ENCODE measurements around the gene FOLR2. TPM values are rescaled to one million over a fixed set of nuclear protein-coding genes. Genes with fewer than 3 reads are reported as not detected.

Gene FOLR2
- total RNA-seq, 4 donors from 2014 or later = 6.4 to 16.1 (median 8.6) TPM; not detected in 1

DNA sequence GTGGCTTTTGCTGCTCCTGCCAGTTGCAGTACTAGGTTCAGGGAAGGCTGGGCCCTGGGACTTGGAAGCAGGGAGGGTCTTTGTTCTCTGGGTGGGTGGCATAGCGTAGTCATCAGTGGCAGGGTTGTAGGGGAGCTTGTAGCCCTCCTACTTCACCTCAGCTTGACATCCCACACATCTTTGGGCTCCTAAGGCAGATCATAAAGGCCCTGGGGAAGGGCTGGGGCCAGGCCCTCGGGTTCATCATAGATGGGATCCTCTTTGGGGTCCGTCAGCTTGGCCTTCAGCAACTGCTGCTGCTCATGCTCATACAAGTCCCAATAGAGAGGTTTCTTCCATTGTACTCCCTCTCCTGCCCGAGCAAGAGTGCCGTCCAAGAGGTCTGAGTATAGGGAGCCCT is 33.4 kb downstream of the FOLR2 start:
- Histone ChIP-seq H3K4me1 (no peaks in the 10 kb centered on the region), H3K4me3 (no peak overlapping the region), H3K27ac (no peak overlapping the region), H3K27me3 (peaks cover 49% of the 10 kb centered on the region), H3K36me3 (no peaks in the 10 kb centered on the region), H3K9me3 (no peaks in the 10 kb centered on the region)
- in situ Hi-C loops (cut with MboI; ENCODE audit: low pct_ligation_motif_present in 1 of 4, low pct_unique_long_range_greater_than_20kb in 1 of 4, low sequenced_read_pairs in 3 of 4) (no loop called here), intact Hi-C loops (cut with DNase I; ENCODE audit: low total_unique reads) (no loop called here)
- WGBS, 2 donors (ENCODE audit: low coverage in 1 of 2) = 81% methylated on average over 5 of the region's 5 CpGs; no CpG with 5 or more reads in 1 of the 2 donors
- TF ChIP-seq CTCF (IDR thresholded peaks at IDR 0.05) = no peak
- TF ChIP-seq EP300 (IDR thresholded peaks at IDR 0.05; ENCODE audit: low read depth) = no peak
- TF ChIP-seq POLR2A (IDR thresholded peaks at IDR 0.05) = no peak
- TF ChIP-seq POLR2AphosphoS5 (IDR thresholded peaks at IDR 0.05) = no peak
- DNase-seq = no peak

DNA sequence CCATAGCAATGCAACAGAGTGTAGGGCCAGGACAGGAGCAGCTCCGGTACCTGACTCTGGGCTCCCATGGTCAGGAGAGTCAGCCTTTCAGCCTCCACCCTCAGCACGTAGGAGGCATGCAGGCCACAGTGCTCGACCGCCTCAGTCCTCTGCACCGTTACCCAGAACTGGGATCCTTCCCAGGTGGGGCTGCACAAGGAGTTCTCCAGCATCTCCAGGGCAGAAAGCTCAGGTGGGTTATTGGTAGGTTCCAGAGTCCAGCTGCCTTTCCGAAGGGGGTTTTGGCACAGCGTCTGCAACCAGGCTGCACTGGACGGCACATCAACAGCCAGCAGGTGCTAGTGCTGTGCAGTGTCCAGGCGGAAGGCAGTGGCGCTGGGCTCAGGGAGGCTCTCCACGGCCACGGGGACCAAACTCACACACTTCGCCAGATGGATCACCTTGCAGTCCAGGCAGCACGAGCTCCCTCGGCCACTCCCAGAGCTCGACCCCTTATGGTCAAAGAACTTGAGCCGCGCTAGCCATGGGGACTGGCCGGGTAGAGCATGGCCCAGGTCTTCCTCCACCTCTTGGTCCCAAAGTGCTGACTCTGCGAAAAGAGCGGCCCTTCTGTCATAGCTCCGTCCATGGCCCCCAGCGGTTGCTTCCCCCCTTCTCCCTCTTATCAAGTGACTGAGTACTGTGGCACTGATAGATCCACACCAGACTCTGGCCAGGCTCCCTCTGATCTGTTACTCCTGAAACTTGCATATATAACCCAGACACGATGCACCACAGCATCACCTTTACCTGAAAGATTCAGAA is 34.3 kb downstream of the FOLR2 start:
- intact Hi-C loops (cut with DNase I; ENCODE audit: low total_unique reads) = no loop called here
- H3K36me3 ChIP-seq = no peaks in the 10 kb centered on the region

GRCh38 chr11:72251614-72252013 is 35.0 kb downstream of the FOLR2 start:
- WGBS, 2 donors (ENCODE audit: low coverage in 1 of 2) = 79 to 86% methylated on average over 3 to 5 of the region's 5 CpGs
- in situ Hi-C loops (cut with MboI; ENCODE audit: low pct_ligation_motif_present in 1 of 4, low pct_unique_long_range_greater_than_20kb in 1 of 4, low sequenced_read_pairs in 3 of 4) (no loop called here), intact Hi-C loops (cut with DNase I; ENCODE audit: low total_unique reads) (no loop called here)
- Histone ChIP-seq H3K4me3 (no peak overlapping the region), H3K27ac (no peak overlapping the region), H3K4me1 (no peaks in the 10 kb centered on the region), H3K27me3 (peaks cover 33% of the 10 kb centered on the region), H3K9me3 (no peaks in the 10 kb centered on the region), H3K36me3 (no peaks in the 10 kb centered on the region)
- TF ChIP-seq POLR2AphosphoS5 (IDR thresholded peaks at IDR 0.05) (no peak), CTCF (IDR thresholded peaks at IDR 0.05) (no peak), EP300 (IDR thresholded peaks at IDR 0.05; ENCODE audit: low read depth) (no peak), POLR2A (IDR thresholded peaks at IDR 0.05) (no peak)
- DNase-seq = no peak

More for the DNA sequence above, 34.3 kb downstream of the FOLR2 start:
- DNase-seq = no peak
- Histone ChIP-seq H3K27me3 (peaks cover 40% of the 10 kb centered on the region), H3K4me3 (no peak overlapping the region), H3K9me3 (no peaks in the 10 kb centered on the region), H3K4me1 (no peaks in the 10 kb centered on the region), H3K27ac (no peak overlapping the region)
- in situ Hi-C loops (cut with MboI; ENCODE audit: low pct_ligation_motif_present in 1 of 4, low pct_unique_long_range_greater_than_20kb in 1 of 4, low sequenced_read_pairs in 3 of 4) = no loop called here
- 84% methylated on average over 19 of the region's 24 CpGs; no CpG with 5 or more reads in 1 of the 2 donors for WGBS, 2 donors (ENCODE audit: low coverage in 1 of 2)
- TF ChIP-seq CTCF (IDR thresholded peaks at IDR 0.05) (no peak), POLR2A (IDR thresholded peaks at IDR 0.05) (no peak), EP300 (IDR thresholded peaks at IDR 0.05; ENCODE audit: low read depth) (no peak), POLR2AphosphoS5 (IDR thresholded peaks at IDR 0.05) (no peak)

DNA sequence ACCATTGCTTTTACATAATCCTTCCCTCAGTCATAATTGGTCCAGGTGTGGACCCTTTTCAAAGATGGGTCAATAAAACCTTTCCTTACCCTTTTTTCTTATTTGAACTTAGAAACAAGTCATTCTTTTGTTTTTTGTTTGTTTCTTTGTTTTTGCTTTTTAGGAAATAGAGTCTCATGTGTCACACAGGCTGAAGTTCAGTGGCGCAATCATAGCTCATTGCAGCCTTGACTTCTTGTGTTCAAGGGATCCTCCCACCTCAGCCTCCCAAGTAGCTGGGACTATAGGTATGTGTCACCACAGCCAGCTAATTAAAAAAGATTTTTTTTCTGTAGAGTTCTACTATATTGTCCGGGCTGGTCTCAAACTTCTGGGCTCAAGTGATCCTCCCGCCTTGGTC is 36.8 kb downstream of the FOLR2 start:
- Histone ChIP-seq H3K36me3 (no peaks in the 10 kb centered on the region), H3K4me1 (no peaks in the 10 kb centered on the region), H3K4me3 (no peak overlapping the region), H3K27ac (no peak overlapping the region), H3K9me3 (no peaks in the 10 kb centered on the region), H3K27me3 (peaks cover 15% of the 10 kb centered on the region)
- TF ChIP-seq POLR2AphosphoS5 (IDR thresholded peaks at IDR 0.05) (no peak), CTCF (IDR thresholded peaks at IDR 0.05) (no peak), EP300 (IDR thresholded peaks at IDR 0.05; ENCODE audit: low read depth) (no peak), POLR2A (IDR thresholded peaks at IDR 0.05) (no peak)
- 93 to 100% methylated on average over 2 to 3 of the region's 3 CpGs for WGBS, 2 donors (ENCODE audit: low coverage in 1 of 2)
- intact Hi-C loops (cut with DNase I; ENCODE audit: low total_unique reads) (no loop called here), in situ Hi-C loops (cut with MboI; ENCODE audit: low pct_ligation_motif_present in 1 of 4, low pct_unique_long_range_greater_than_20kb in 1 of 4, low sequenced_read_pairs in 3 of 4) (no loop called here)
- no peak for DNase-seq
